ENCODE data around the gene CAPN2. TPM values are rescaled to one million over a fixed set of nuclear protein-coding genes. Genes with fewer than 3 reads are reported as not detected.
"Not testable (repeated sequence)": the region's sequence is repeated elsewhere in the genome, so short reads cannot be mapped to it uniquely, and the experiment has no call there.

CAPN2 gene
- polyA plus RNA-seq, 4 donors: 47.0 to 115 (median 68.8) TPM

DNA sequence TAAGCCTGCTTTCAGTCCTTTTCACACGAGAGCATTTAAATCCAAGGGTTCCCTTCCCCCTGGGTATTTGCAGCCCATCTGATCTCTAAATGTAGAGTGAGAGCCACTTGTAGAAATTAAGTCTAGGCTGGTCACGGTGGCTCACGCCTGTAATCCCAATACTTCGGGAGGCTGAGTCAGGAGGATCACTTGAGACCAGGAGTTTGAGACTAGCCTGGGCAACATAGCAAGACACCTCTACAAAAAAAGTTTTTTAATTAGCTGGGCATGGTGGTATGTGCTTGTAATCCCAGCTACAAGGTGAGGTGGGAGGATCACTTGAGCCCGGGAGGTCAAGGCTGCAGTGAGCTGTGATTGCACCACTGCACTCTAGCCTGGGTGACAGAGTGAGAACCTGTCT, 24.3 kb downstream of the CAPN2 start:
- not testable (repeated sequence) for H3K9me3 ChIP-seq (ENCODE audit: control insufficient read depth in 2 of 2, insufficient read depth in 1 of 2, low read depth in 1 of 2, low read length in 1 of 2); H3K4me3 ChIP-seq (ENCODE audit: low read depth in 1 of 3, low read length in 3 of 3); DNase-seq; H3K27ac ChIP-seq (ENCODE audit: low read depth in 1 of 3, low read length in 2 of 3); H3K27me3 ChIP-seq (ENCODE audit: control insufficient read depth in 3 of 3, insufficient read depth in 3 of 3, low read length in 3 of 3); FAIRE-seq
- Histone ChIP-seq H3K4me1 (ENCODE audit: control insufficient read depth in 3 of 3, insufficient read depth in 2 of 3, low read depth in 1 of 3, low read length in 2 of 3) (peaks cover 0 to 44% (median 14%) of the 10 kb centered on the region in 3 donors), H3K36me3 (ENCODE audit: control insufficient read depth in 3 of 3, insufficient read depth in 2 of 3, low read depth in 1 of 3, low read length in 3 of 3) (peaks cover 0 to 26% (median 0%) of the 10 kb centered on the region in 3 donors)
- WGBS, 3 donors: 94 to 99% (median 98%) methylated on average over 5 of the region's 5 CpGs

DNA sequence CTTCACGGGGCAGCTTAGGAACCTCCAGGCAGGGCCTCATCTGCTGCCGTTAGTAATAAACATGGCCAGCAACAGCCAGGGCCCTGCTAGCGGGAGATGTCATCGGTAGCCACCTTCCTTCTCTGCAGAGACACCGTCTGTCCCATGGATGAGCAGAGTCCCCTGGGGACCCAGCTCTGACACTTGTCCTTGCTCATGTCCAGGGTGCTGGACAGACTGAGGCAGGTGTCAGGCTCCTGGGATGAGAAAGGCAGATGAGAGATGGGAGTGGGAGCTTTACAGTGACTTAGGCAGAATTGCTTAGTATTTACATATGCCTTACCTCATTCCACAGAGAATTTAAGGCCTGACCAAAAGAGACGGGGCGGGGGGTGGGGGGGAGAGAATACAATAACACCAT, 25.0 kb downstream of the CAPN2 start:
- no peaks in the 10 kb centered on the region for H3K9me3 ChIP-seq (ENCODE audit: control insufficient read depth in 2 of 2, insufficient read depth in 1 of 2, low read depth in 1 of 2, low read length in 1 of 2)
- 76 to 87% (median 82%) methylated on average over 7 of the region's 7 CpGs for WGBS, 3 donors
- DNase-seq (no peak), FAIRE-seq (no peak)
- peaks cover 0 to 24% (median 0%) of the 10 kb centered on the region in 3 donors for H3K36me3 ChIP-seq (ENCODE audit: control insufficient read depth in 3 of 3, insufficient read depth in 2 of 3, low read depth in 1 of 3, low read length in 3 of 3)
- no peak overlapping the region for H3K27ac ChIP-seq (ENCODE audit: low read depth in 1 of 3, low read length in 2 of 3)
- H3K4me1 ChIP-seq (ENCODE audit: control insufficient read depth in 3 of 3, insufficient read depth in 2 of 3, low read depth in 1 of 3, low read length in 2 of 3): peaks cover 0 to 42% (median 14%) of the 10 kb centered on the region in 3 donors
- H3K4me3 ChIP-seq (ENCODE audit: low read depth in 1 of 3, low read length in 3 of 3): no peak overlapping the region
- no peaks in the 10 kb centered on the region for H3K27me3 ChIP-seq (ENCODE audit: control insufficient read depth in 3 of 3, insufficient read depth in 3 of 3, low read length in 3 of 3)

DNA sequence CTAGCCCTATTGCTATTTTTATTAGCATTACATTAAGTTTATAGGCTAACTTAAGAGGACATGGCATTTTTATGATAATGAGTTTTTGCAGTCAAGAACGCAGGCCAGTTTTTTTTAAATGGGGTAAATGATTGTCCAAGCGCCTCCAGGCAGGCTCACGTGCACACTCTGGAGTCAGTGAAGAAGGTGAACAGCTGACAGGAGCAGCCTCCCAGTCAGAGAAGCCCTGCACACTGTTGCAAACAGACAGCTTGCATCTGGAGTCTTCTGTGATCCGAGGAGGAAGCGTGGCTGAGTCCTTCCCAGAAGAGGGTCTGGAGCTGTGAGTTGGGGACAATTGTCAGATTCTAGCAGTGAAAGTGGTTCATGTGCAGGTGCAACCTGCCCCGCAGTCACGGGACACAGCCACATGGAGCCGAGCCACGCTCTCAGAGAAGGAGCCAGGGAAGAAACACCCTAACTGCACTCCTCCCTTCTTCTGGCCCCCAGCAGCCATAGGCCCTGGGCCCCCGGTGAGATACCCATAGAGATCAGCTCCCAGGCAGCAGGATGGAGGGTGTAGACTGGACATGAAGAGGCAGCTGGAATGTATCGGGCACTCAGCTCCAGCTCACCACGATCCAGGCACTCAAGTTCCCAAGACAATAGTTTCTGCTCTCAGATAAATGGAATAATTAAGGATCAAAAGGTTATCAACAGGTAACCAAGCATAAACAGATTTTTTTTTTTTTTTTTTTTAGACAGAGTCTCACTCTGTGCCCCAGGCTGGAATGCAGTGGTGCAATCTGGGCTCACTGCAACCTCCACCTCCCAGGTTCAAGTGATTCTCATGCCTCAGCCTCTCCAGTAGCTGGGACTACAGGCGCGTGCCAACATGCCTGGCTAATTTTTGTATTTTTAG, 26.4 kb downstream of the CAPN2 start:
- Histone ChIP-seq H3K27ac (ENCODE audit: low read depth in 1 of 3, low read length in 2 of 3) (peak overlapping the region; percentile 3 to 87 (median 79)), H3K4me3 (ENCODE audit: low read depth in 1 of 3, low read length in 3 of 3) (no peak overlapping the region), H3K4me1 (ENCODE audit: control insufficient read depth in 3 of 3, insufficient read depth in 2 of 3, low read depth in 1 of 3, low read length in 2 of 3) (peaks cover 0 to 32% (median 10%) of the 10 kb centered on the region in 3 donors), H3K27me3 (ENCODE audit: control insufficient read depth in 3 of 3, insufficient read depth in 3 of 3, low read length in 3 of 3) (no peaks in the 10 kb centered on the region), H3K9me3 (ENCODE audit: control insufficient read depth in 2 of 2, insufficient read depth in 1 of 2, low read depth in 1 of 2, low read length in 1 of 2) (no peaks in the 10 kb centered on the region), H3K36me3 (ENCODE audit: control insufficient read depth in 3 of 3, insufficient read depth in 2 of 3, low read depth in 1 of 3, low read length in 3 of 3) (peaks cover 0 to 37% (median 0%) of the 10 kb centered on the region in 3 donors)
- DNase-seq (peak; percentile 81 to 90), FAIRE-seq (no peak)
- 28 to 69% (median 52%) methylated on average over 14 of the region's 14 CpGs for WGBS, 3 donors

DNA sequence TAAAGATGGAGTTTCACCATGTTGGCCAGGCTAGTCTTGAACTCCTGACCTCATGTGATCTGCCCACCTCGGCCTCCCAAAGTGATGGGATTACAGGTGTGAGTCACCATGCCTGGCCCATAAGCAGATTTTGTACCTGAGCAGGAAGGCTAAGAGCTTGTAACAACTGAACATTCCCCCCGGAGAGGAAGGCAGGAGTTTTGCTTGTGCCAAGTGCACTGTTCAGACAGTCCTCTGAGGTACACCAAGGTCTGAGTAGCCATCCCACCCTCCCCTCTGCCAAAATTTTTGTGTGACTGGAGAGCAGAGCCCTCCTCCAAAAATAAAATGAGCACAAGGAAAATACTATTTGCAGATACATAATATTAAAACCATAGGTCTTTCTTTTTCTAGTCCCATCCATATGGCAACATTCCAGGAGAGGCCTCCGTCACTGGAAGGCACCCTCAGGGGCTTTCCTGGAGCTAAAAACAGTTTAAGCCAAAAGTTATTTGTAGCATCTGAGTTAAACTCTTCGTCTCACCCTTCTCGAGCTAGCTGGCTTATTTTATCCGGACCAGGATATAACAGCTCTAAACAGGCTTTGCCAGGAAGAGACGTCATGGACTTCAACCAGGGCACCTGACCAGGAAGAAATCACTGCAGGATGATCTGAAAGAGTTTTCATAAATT, 27.2 kb downstream of the CAPN2 start:
- Histone ChIP-seq H3K27ac (ENCODE audit: low read depth in 1 of 3, low read length in 2 of 3) (peak overlapping the region; percentile 25 to 96 (median 87)), H3K4me3 (ENCODE audit: low read depth in 1 of 3, low read length in 3 of 3) (no peak overlapping the region), H3K4me1 (ENCODE audit: control insufficient read depth in 3 of 3, insufficient read depth in 2 of 3, low read depth in 1 of 3, low read length in 2 of 3) (peaks cover 0 to 25% (median 7%) of the 10 kb centered on the region in 3 donors), H3K27me3 (ENCODE audit: control insufficient read depth in 3 of 3, insufficient read depth in 3 of 3, low read length in 3 of 3) (no peaks in the 10 kb centered on the region), H3K36me3 (ENCODE audit: control insufficient read depth in 3 of 3, insufficient read depth in 2 of 3, low read depth in 1 of 3, low read length in 3 of 3) (peaks cover 0 to 35% (median 0%) of the 10 kb centered on the region in 3 donors), H3K9me3 (ENCODE audit: control insufficient read depth in 2 of 2, insufficient read depth in 1 of 2, low read depth in 1 of 2, low read length in 1 of 2) (no peaks in the 10 kb centered on the region)
- WGBS, 3 donors: 33 to 47% (median 42%) methylated on average over 7 of the region's 7 CpGs
- DNase-seq: peak; percentile 65 to 79
- no peak for FAIRE-seq

DNA sequence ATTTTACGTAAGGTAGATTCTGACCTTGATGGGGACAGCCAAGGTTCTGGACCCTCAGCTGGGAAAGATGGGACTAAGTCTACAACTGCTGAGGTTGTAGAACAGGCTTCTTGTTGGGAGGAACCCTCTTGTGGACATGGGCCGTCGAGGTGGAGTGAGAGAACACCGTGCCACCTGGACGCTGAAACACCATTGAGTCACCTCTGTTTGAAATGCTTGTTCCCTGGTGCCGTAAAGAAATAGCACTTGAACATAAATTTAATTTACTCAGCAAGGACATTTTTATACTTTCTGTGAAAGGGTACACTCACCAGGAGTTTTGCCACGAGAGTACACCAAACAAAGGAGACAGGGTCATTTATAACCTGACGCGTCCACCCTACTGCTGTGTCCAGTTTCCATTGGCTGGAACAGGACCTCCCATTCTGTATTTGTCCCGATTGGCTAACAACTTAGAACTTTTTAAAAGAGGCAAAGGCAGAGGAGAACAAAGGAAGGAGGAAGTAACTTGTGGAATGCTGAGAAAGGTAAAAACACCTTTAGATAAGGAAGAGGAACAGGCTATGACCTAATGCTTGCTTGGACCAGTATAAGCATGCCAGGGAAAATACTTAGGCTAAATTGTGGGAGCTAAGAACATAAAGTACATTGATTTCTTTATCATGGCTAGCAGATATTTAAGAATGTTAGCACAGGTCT, 27.8 kb downstream of the CAPN2 start:
- not testable (repeated sequence) for FAIRE-seq; H3K4me3 ChIP-seq (ENCODE audit: low read depth in 1 of 3, low read length in 3 of 3); H3K27me3 ChIP-seq (ENCODE audit: control insufficient read depth in 3 of 3, insufficient read depth in 3 of 3, low read length in 3 of 3); H3K9me3 ChIP-seq (ENCODE audit: control insufficient read depth in 2 of 2, insufficient read depth in 1 of 2, low read depth in 1 of 2, low read length in 1 of 2)
- DNase-seq: peak in 1 of 2 donors; percentile 24
- 61 to 74% (median 67%) methylated on average over 10 of the region's 10 CpGs for WGBS, 3 donors
- H3K27ac ChIP-seq (ENCODE audit: low read depth in 1 of 3, low read length in 2 of 3): peak overlapping the region; percentile 25 to 96 (median 87)
- peaks cover 0 to 25% (median 7%) of the 10 kb centered on the region in 3 donors for H3K4me1 ChIP-seq (ENCODE audit: control insufficient read depth in 3 of 3, insufficient read depth in 2 of 3, low read depth in 1 of 3, low read length in 2 of 3)
- peaks cover 0 to 41% (median 0%) of the 10 kb centered on the region in 3 donors for H3K36me3 ChIP-seq (ENCODE audit: control insufficient read depth in 3 of 3, insufficient read depth in 2 of 3, low read depth in 1 of 3, low read length in 3 of 3)

DNA sequence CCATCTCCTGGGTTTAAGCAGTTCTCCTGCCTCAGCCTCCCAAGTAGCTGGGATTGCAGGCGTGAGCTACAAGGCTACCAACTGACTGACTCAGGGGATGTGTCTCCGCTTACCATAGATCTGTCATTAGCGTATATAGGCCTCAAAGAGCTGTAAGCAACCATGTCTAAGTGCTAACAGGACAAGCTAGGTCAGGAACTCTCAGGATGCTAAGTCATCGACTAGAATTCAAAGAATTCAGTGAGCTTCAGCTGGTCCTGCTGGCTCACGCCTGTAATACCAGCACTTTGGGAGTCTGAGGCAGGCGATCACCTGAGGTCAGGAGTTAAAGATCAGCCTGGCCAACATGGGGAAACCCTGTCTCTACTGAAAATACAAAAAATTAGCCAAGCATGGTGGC, 29.5 kb downstream of the CAPN2 start:
- WGBS, 3 donors: 92 to 96% (median 94%) methylated on average over 6 of the region's 6 CpGs
- Histone ChIP-seq H3K4me1 (ENCODE audit: control insufficient read depth in 3 of 3, insufficient read depth in 2 of 3, low read depth in 1 of 3, low read length in 2 of 3) (peaks cover 0 to 25% (median 7%) of the 10 kb centered on the region in 3 donors), H3K36me3 (ENCODE audit: control insufficient read depth in 3 of 3, insufficient read depth in 2 of 3, low read depth in 1 of 3, low read length in 3 of 3) (peaks cover 0 to 43% (median 0%) of the 10 kb centered on the region in 3 donors), H3K27me3 (ENCODE audit: control insufficient read depth in 3 of 3, insufficient read depth in 3 of 3, low read length in 3 of 3) (no peaks in the 10 kb centered on the region), H3K4me3 (ENCODE audit: low read depth in 1 of 3, low read length in 3 of 3) (no peak overlapping the region), H3K27ac (ENCODE audit: low read depth in 1 of 3, low read length in 2 of 3) (no peak overlapping the region), H3K9me3 (ENCODE audit: control insufficient read depth in 2 of 2, insufficient read depth in 1 of 2, low read depth in 1 of 2, low read length in 1 of 2) (no peaks in the 10 kb centered on the region)
- FAIRE-seq (no peak), DNase-seq (no peak)

DNA sequence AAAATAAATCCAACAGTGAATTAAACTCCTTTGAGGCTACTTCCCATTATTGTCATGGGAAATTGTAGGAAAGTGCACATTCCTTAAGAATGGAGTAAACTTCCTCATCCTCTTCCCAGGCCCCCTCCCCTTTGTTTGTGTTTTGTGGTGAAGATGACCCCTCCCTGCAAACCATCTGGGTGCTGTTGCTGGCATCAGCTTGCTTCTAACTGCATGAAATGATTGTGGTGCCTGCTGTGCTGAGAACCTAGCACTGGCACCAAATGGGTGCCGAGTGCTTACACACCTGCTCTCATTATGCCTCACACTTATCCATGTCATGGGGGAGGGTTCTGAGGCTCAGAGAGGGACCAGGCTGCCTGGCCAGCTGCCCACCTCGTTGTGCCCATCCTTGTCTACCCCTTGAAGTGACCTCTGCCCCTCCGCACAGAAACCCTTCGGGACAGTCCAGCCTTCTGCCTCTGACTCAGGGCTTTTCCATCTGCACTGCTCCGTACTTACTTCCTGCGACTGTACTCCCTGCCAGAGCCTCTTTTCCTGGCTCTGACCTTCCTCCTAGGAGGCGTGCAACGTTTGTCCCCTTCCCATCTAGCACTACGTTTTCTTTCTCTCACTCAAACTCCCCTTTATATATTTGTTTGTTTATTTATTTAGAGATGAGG, 30.6 kb downstream of the CAPN2 start:
- FAIRE-seq (no peak), DNase-seq (no peak)
- Histone ChIP-seq H3K4me1 (ENCODE audit: control insufficient read depth in 3 of 3, insufficient read depth in 2 of 3, low read depth in 1 of 3, low read length in 2 of 3) (peaks cover 0 to 27% (median 9%) of the 10 kb centered on the region in 3 donors), H3K27ac (ENCODE audit: low read depth in 1 of 3, low read length in 2 of 3) (no peak overlapping the region), H3K4me3 (ENCODE audit: low read depth in 1 of 3, low read length in 3 of 3) (no peak overlapping the region), H3K27me3 (ENCODE audit: control insufficient read depth in 3 of 3, insufficient read depth in 3 of 3, low read length in 3 of 3) (no peaks in the 10 kb centered on the region), H3K9me3 (ENCODE audit: control insufficient read depth in 2 of 2, insufficient read depth in 1 of 2, low read depth in 1 of 2, low read length in 1 of 2) (no peaks in the 10 kb centered on the region), H3K36me3 (ENCODE audit: control insufficient read depth in 3 of 3, insufficient read depth in 2 of 3, low read depth in 1 of 3, low read length in 3 of 3) (peaks cover 0 to 46% (median 3%) of the 10 kb centered on the region in 3 donors)
- WGBS, 3 donors: 67 to 80% (median 76%) methylated on average over 9 of the region's 9 CpGs

Measured in small intestine (tissue), 7 donors.